HFFc6 (cell line): ENCODE data around the gene TPSB2. TPM values are rescaled to one million over a fixed set of nuclear protein-coding genes. Genes with fewer than 3 reads are reported as not detected.
"Not testable (repeated sequence)": the region's sequence is repeated elsewhere in the genome, so short reads cannot be mapped to it uniquely, and the experiment has no call there.

ENCODE experiments used
- DNase-seq: peaks from one replicate; pipeline ENCODE4 v3.0.0-alpha.2; 2018
- H3K27ac Mint-ChIP-seq: 2 replicates; pipeline ENCODE4 v1.8.0; 2020; ENCODE audit warnings: mild to moderate bottlenecking, mixed read lengths
- H3K27me3 Mint-ChIP-seq: 2 replicates; pipeline ENCODE4 v1.8.0; 2021; ENCODE audit warnings: mild to moderate bottlenecking, moderate library complexity, mixed read lengths; ENCODE audit not compliant: insufficient read depth
- H3K36me3 Mint-ChIP-seq: 2 replicates; pipeline ENCODE4 v1.8.0; 2021; ENCODE audit warnings: low read depth, mixed read lengths
- H3K4me1 Mint-ChIP-seq: 2 replicates; pipeline ENCODE4 v1.8.0; 2020; ENCODE audit warnings: low read depth, mixed read lengths
- H3K4me3 Mint-ChIP-seq: 2 replicates; pipeline ENCODE4 v1.8.0; 2020; ENCODE audit warnings: mild to moderate bottlenecking, moderate library complexity, mixed read lengths
- H3K9me3 Mint-ChIP-seq: 2 replicates; pipeline ENCODE4 v1.8.0; 2020; ENCODE audit warnings: mild to moderate bottlenecking, mixed read lengths
- CTCF ChIP-seq: fragments of 200-600 bp; sonication (generic); IDR thresholded peaks from 2 replicates; pipeline ENCODE4 v1.5.0; 2021; ENCODE audit warnings: antibody characterized with exemption, mild to moderate bottlenecking
- long read RNA-seq: library from polyadenylated mRNA; unstranded; transcript quantifications from one replicate; pipeline ENCODE4 v2.0.0, GENCODE V29; 2019
- total RNA-seq, 6 experiments: library from RNA; stranded (reverse); fragmentation: NEBNext Ultra II Directional; extraction: Animal tissue kit (Norgen Biotek cat#: 25700); gene quantifications; 2 replicates in 1 of 6; 3 replicates in 5 of 6; pipeline ENCODE4 v1.2.3, GENCODE V29; 2021

Gene TPSB2
- total RNA-seq, result not detected
- long read RNA-seq, result 0 reads

DNA sequence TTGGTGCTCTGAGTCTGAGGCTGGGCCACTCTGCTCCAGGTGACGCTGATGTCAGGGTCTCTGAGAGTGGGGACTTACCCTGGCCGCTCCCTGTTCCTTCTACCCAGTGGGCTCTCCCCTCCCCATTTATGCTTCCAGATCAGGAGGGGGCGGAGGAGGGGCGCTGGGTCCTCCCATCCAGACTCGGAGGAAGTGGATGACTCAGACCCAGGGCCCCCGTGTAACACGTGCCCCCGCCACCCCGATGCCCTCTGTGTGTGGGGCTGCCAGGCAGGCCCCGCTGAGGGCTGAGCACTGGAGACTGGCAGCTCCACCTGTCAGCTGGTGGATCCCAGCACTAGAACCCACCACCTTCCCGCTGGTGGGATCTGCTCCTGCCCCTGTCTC, at the start of gene TPSB2:
Gene TPSB2, minus strand, starts transcription at position 101 of the 387 bp plus-strand sequence. CDS start 233 bp downstream, outside the sequence.
- H3K27me3 Mint-ChIP-seq, H3K36me3 Mint-ChIP-seq, H3K9me3 Mint-ChIP-seq, DNase-seq, H3K4me3 Mint-ChIP-seq, H3K27ac Mint-ChIP-seq, H3K4me1 Mint-ChIP-seq: not testable (repeated sequence)

DNA sequence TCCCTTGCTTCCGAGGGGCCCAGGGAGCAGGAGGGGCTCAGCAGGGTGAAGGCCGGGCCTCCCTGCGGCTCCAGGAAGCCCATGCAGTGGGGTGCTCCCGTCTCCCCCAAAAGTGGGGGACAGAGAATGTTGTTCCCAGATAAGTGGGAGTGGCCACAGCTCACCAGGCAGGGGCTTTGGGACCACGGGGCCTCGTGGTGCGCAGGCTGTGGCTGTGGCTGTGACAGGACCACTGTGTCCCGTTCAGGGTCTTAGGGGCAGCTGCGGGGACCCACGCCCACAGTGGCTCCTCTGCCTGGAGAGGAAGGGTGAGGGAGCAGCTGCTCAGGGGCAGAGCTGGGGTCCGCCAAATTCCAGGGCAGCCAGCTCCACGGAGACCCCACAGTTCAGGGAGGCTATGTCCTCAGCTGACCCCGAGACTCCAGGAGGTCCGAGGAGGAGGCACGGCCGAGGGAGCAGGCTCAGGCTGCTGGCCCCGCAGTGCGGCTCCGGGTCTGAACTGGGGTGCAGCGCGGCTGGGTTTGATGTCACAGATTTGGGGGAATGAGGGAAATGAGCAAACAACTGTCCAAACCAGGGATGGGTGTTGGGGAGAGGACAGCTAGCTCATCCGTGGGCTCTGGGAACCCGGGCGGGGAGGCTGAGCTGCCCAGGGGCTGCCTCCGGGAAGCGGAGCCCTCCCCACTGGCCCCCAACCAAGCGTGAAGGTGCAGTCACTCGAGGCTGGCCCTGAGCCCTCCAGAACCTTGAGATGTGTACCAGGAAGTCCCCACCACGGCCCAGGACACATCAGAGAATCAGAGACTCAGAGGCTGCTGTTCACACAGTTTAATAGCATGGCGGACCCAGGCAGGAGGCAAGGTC, 49.3 kb upstream of the TPSB2 start:
- Mint-ChIP-seq H3K27ac (no peak overlapping the region), H3K4me3 (no peak overlapping the region), H3K27me3 (peaks cover 19% of the 10 kb centered on the region), H3K4me1 (no peaks in the 10 kb centered on the region), H3K9me3 (no peaks in the 10 kb centered on the region), H3K36me3 (no peaks in the 10 kb centered on the region)
- no peak for DNase-seq
- no peak for TF ChIP-seq CTCF

- Mint-ChIP-seq H3K9me3 (no peaks in the 10 kb centered on the region), H3K4me3 (no peak overlapping the region), H3K36me3 (no peaks in the 10 kb centered on the region), H3K27me3 (peaks cover 18% of the 10 kb centered on the region), H3K4me1 (no peaks in the 10 kb centered on the region), H3K27ac (no peak overlapping the region)
- DNase-seq, result no peak
- TF ChIP-seq CTCF, result no peak
Measured at GRCh38 chr16:1278477-1278876, 48.5 kb upstream of the TPSB2 start.

GRCh38 chr16:1277617-1278282, 47.8 kb upstream of the TPSB2 start:
- H3K36me3 Mint-ChIP-seq, result no peaks in the 10 kb centered on the region
- DNase-seq, result no peak

DNA sequence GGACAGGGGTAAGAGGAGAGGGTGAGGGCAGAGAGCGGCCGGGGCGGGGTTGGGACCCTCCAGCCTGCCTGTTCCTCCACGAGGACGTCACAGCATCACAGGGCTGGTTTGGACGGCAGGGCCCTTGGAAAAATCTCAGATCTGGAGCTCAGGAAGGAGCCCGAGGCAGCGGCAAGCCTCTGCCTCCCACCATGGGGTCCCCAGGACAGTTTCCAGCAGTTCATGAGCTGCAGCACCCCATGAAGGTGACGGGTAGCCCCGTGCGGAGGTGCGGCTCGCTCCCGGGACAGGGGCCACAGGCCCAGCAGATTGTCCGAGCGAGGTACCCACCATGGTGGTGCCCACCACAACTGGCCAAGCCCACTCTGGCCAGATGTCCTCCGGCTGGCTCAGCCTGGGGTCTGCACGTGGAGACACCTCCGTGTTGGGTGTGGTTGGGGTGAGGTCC, 47.2 kb upstream of the TPSB2 start:
- no peaks in the 10 kb centered on the region for H3K4me1 Mint-ChIP-seq
- H3K27ac Mint-ChIP-seq, result no peak overlapping the region
- peaks cover 19% of the 10 kb centered on the region for H3K27me3 Mint-ChIP-seq
- TF ChIP-seq CTCF, result no peak
- H3K4me3 Mint-ChIP-seq, result no peak overlapping the region
- no peaks in the 10 kb centered on the region for H3K36me3 Mint-ChIP-seq
- no peak for DNase-seq
- H3K9me3 Mint-ChIP-seq, result no peaks in the 10 kb centered on the region

More at GRCh38 chr16:1277617-1278282, 47.8 kb upstream of the TPSB2 start:
- H3K27ac Mint-ChIP-seq, result no peak overlapping the region
- no peak for TF ChIP-seq CTCF
- H3K4me3 Mint-ChIP-seq, result no peak overlapping the region
- H3K4me1 Mint-ChIP-seq, result no peaks in the 10 kb centered on the region
- peaks cover 19% of the 10 kb centered on the region for H3K27me3 Mint-ChIP-seq
- H3K9me3 Mint-ChIP-seq, result no peaks in the 10 kb centered on the region

GRCh38 chr16:1276580-1276878, 46.5 kb upstream of the TPSB2 start:
- no peak for TF ChIP-seq CTCF
- H3K4me3 Mint-ChIP-seq, result no peak overlapping the region
- DNase-seq, result no peak
- H3K27ac Mint-ChIP-seq, result no peak overlapping the region
- peaks cover 19% of the 10 kb centered on the region for H3K27me3 Mint-ChIP-seq
- H3K9me3 Mint-ChIP-seq, result no peaks in the 10 kb centered on the region
- H3K36me3 Mint-ChIP-seq, result no peaks in the 10 kb centered on the region
- H3K4me1 Mint-ChIP-seq, result no peaks in the 10 kb centered on the region
